HUES48 (cell line): ENCODE results near the gene CZIB.
A peak's percentile ranks its signal among the peaks of the same experiment; 100 is the strongest.

Experiments
- H3K27ac ChIP-seq: one replicate; pipeline ENCODE4 v1.7.0; 2013; ENCODE audit warnings: low read depth, low read length, inconsistent platforms
- H3K27me3 ChIP-seq: 2 replicates; pipeline ENCODE4 v1.6.1; 2013; ENCODE audit warnings: mild to moderate bottlenecking, low read length; ENCODE audit not compliant: control insufficient read depth, insufficient read depth
- H3K36me3 ChIP-seq: 2 replicates; pipeline ENCODE4 v1.6.1; 2013; ENCODE audit warnings: low read length; ENCODE audit not compliant: control insufficient read depth, insufficient read depth
- H3K4me1 ChIP-seq: 2 replicates; pipeline ENCODE4 v1.6.1; 2013; ENCODE audit warnings: mild to moderate bottlenecking, low read length; ENCODE audit not compliant: control insufficient read depth, insufficient read depth
- H3K4me3 ChIP-seq: 2 replicates; pipeline ENCODE4 v1.5.1; 2013; ENCODE audit warnings: mild to moderate bottlenecking, low read depth, low read length
- H3K9ac ChIP-seq: 2 replicates; pipeline ENCODE4 v1.6.1; 2013; ENCODE audit warnings: mild to moderate bottlenecking, low read depth, low read length, moderate library complexity
- H3K9me3 ChIP-seq: 2 replicates; pipeline ENCODE4 v1.6.1; 2013; ENCODE audit warnings: low read length; ENCODE audit not compliant: control insufficient read depth, insufficient read depth

The CZIB gene

GRCh38 chr1:53256511-53257453 lies 36.3 kb upstream of the CZIB start:
- Histone ChIP-seq H3K4me1 (no peaks in the 10 kb centered on the region), H3K36me3 (peaks cover 100% of the 10 kb centered on the region), H3K27me3 (no peaks in the 10 kb centered on the region), H3K9me3 (no peaks in the 10 kb centered on the region), H3K9ac (no peak overlapping the region), H3K27ac (no peak overlapping the region), H3K4me3 (no peak overlapping the region)

GRCh38 chr1:53255031-53255430 lies 34.6 kb upstream of the CZIB start:
- no peak overlapping the region for H3K4me3 ChIP-seq
- H3K4me1 ChIP-seq: no peaks in the 10 kb centered on the region
- H3K9ac ChIP-seq: no peak overlapping the region
- no peaks in the 10 kb centered on the region for H3K27me3 ChIP-seq
- H3K36me3 ChIP-seq: peaks cover 98% of the 10 kb centered on the region
- H3K9me3 ChIP-seq: no peaks in the 10 kb centered on the region
- H3K27ac ChIP-seq: no peak overlapping the region

- Histone ChIP-seq H3K9ac (no peak overlapping the region), H3K27ac (no peak overlapping the region), H3K9me3 (no peaks in the 10 kb centered on the region), H3K27me3 (no peaks in the 10 kb centered on the region), H3K36me3 (peaks cover 98% of the 10 kb centered on the region), H3K4me1 (no peaks in the 10 kb centered on the region), H3K4me3 (no peak overlapping the region)
These were observed 33.7 kb upstream of the CZIB start for GRCh38 chr1:53254011-53254640.

GRCh38 chr1:53250325-53250724 lies 29.9 kb upstream of the CZIB start:
- H3K9ac ChIP-seq: no peak overlapping the region
- no peaks in the 10 kb centered on the region for H3K9me3 ChIP-seq
- no peak overlapping the region for H3K27ac ChIP-seq
- peaks cover 98% of the 10 kb centered on the region for H3K36me3 ChIP-seq
- H3K4me3 ChIP-seq: no peak overlapping the region
- no peaks in the 10 kb centered on the region for H3K27me3 ChIP-seq
- H3K4me1 ChIP-seq: no peaks in the 10 kb centered on the region

GRCh38 chr1:53249706-53250105 lies 29.3 kb upstream of the CZIB start:
- H3K9ac ChIP-seq: no peak overlapping the region
- H3K36me3 ChIP-seq: peaks cover 98% of the 10 kb centered on the region

GRCh38 chr1:53246261-53247134 lies 26.1 kb upstream of the CZIB start:
- Histone ChIP-seq H3K4me1 (no peaks in the 10 kb centered on the region), H3K4me3 (no peak overlapping the region), H3K27ac (no peak overlapping the region), H3K9ac (no peak overlapping the region), H3K36me3 (peaks cover 76% of the 10 kb centered on the region), H3K27me3 (no peaks in the 10 kb centered on the region), H3K9me3 (no peaks in the 10 kb centered on the region)

More at GRCh38 chr1:53249706-53250105, 29.3 kb upstream of the CZIB start:
- Histone ChIP-seq H3K9me3 (no peaks in the 10 kb centered on the region), H3K27me3 (no peaks in the 10 kb centered on the region), H3K4me1 (no peaks in the 10 kb centered on the region), H3K27ac (no peak overlapping the region), H3K4me3 (no peak overlapping the region)

GRCh38 chr1:53244141-53244540 lies 23.7 kb upstream of the CZIB start:
- Histone ChIP-seq H3K36me3 (peaks cover 52% of the 10 kb centered on the region), H3K9ac (no peak overlapping the region), H3K27ac (no peak overlapping the region), H3K9me3 (no peaks in the 10 kb centered on the region), H3K4me3 (no peak overlapping the region), H3K27me3 (no peaks in the 10 kb centered on the region), H3K4me1 (no peaks in the 10 kb centered on the region)

- Histone ChIP-seq H3K9me3 (no peaks in the 10 kb centered on the region), H3K27ac (no peak overlapping the region), H3K4me1 (no peaks in the 10 kb centered on the region), H3K36me3 (peaks cover 35% of the 10 kb centered on the region), H3K4me3 (no peak overlapping the region), H3K9ac (no peak overlapping the region), H3K27me3 (no peaks in the 10 kb centered on the region)
These were observed 21.9 kb upstream of the CZIB start for GRCh38 chr1:53242381-53242780.

- no peak overlapping the region for H3K4me3 ChIP-seq
- no peak overlapping the region for H3K27ac ChIP-seq
- H3K4me1 ChIP-seq: no peaks in the 10 kb centered on the region
- no peaks in the 10 kb centered on the region for H3K27me3 ChIP-seq
- H3K9ac ChIP-seq: no peak overlapping the region
- peaks cover 29% of the 10 kb centered on the region for H3K36me3 ChIP-seq
- H3K9me3 ChIP-seq: no peaks in the 10 kb centered on the region
These were observed 21.4 kb upstream of the CZIB start for GRCh38 chr1:53241828-53242227.

- H3K4me3 ChIP-seq: peak within 1 kb of the TSS; percentile 95
- peak within 1 kb of the TSS; percentile 83 for H3K27ac ChIP-seq
- H3K36me3 ChIP-seq: peaks cover 26% of the 10 kb centered on the region
- no peaks in the 10 kb centered on the region for H3K9me3 ChIP-seq
- peak within 1 kb of the TSS; percentile 85 for H3K9ac ChIP-seq
- no peaks in the 10 kb centered on the region for H3K27me3 ChIP-seq
- H3K4me1 ChIP-seq: no peaks in the 10 kb centered on the region
These were observed 18.0 kb upstream of the CZIB start, which contains the start of gene MAGOH for GRCh38 chr1:53238197-53239155. MAGOH (minus strand) TSS chr1:53238518; CDS start chr1:53238448, 70 bp downstream.
